ENCODE data around the gene MUC12.
"Not testable (repeated sequence)": the region's sequence is repeated elsewhere in the genome, so short reads cannot be mapped to it uniquely, and the experiment has no call there.

MUC12 gene

DNA sequence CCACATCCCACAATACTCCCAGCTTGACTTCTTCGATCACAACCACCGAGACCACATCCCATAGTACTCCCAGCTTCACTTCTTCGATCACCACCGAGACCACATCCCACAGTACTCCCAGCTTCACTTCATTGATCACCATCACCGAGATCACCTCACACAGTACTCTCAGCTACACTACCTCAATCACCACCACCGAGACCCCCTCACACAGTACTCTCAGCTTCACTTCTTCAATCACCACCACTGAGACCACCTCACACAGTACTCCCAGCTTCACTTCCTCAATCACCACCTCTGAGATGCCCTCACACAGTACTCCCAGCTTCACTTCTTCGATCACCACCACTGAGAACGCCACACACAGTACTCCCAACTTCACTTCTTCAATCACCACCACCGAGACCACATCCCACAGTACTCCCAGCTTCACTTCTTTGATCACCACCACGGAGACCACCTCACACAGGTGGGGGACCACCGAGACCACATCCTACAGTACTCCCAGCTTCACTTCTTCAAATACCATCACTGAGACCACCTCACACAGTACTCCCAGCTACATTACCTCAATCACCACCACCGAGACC is 11.4 kb upstream of the MUC12 start:
- no peak for DNase-seq

DNA sequence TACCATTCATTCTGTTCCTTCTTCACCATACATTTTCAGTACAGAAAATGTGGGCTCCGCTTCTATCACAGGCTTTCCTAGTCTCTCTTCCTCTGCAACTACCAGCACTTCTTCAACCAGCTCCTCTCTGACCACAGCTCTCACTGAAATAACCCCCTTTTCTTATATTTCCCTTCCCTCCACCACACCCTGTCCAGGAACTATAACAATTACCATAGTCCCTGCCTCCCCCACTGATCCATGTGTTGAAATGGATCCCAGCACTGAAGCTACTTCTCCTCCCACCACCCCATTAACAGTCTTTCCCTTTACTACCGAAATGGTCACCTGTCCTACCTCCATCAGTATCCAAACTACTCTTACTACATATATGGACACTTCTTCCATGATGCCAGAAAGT is 9.5 kb upstream of the MUC12 start:
- DNase-seq, result no peak

DNA sequence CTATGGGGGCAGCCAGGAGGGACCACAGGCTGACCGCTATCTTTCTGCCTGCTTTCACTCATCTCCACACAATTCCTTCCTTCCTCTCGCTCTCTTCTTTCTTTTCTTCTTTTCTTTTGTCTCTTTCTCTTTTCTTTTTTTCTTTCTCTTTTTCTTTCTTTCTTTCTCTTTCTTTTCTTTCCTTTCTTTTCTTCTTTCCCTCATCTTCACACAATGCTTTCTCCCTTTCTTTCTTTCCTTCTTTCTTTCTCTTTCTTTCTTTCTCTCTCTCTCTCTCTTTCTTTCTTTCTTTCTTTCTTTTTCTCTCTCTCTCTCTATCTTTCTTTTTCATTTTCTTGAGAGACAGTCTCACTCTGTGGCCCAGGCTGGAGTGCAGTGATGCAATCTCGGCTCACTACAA is 6.8 kb upstream of the MUC12 start:
- no peak for DNase-seq

DNA sequence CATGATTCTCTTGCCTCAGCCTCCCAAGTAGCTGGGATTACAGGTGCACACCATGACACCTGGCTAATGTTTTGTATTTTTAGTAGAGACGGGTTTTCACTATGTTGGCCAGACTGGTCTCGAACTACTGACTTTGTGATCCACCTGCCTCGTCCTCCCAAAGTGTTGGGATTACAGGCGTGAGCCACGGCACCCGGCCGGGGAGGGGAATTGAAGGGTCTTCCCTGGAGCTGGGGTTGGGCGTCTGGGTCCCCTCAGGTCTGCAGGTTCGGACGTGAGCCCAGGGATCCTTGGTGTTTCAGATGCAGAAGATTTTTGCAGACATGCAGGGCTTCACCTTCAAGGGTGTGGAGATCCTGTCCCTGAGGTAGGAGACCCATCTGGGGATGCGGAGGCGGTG is 6.0 kb upstream of the MUC12 start:
- DNase-seq, result no peak

DNA sequence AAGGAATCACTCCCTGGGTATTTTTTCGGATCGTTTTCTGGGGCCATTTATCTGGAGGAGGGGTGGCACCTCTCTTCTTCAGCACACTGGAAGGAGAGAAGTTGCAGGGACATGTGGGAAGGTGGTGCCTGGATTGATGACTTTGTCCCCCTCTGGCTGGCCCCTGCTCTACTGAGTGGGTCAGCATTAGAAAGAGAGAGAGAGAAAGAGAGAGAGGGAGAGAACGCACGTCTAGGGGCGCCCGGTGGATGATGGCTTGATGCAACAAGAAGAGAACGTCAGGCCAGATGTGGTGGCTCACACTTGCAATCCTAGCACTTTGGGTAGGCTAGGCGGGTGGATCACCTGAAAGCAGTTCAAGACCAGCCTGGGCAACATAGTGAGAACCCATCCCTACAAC is 5.5 kb upstream of the MUC12 start:
- DNase-seq, result no peak

DNA sequence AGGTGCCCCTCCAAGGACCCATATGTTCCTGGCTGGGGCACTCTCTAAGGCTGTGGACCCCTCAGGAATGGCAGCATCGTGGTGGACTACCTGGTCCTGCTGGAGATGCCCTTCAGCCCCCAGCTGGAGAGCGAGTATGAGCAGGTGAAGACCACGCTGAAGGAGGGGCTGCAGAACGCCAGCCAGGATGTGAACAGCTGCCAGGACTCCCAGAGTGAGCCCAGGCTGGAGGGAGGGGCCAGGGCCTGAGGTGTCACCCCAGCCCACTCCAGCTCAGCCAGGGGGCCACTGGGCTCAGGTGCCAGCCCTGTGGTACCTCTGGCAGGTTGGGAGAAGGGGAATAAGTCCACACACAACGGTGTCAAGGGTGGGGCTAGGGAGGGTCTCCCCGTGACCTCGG is 4.7 kb upstream of the MUC12 start:
- no peak for DNase-seq

DNA sequence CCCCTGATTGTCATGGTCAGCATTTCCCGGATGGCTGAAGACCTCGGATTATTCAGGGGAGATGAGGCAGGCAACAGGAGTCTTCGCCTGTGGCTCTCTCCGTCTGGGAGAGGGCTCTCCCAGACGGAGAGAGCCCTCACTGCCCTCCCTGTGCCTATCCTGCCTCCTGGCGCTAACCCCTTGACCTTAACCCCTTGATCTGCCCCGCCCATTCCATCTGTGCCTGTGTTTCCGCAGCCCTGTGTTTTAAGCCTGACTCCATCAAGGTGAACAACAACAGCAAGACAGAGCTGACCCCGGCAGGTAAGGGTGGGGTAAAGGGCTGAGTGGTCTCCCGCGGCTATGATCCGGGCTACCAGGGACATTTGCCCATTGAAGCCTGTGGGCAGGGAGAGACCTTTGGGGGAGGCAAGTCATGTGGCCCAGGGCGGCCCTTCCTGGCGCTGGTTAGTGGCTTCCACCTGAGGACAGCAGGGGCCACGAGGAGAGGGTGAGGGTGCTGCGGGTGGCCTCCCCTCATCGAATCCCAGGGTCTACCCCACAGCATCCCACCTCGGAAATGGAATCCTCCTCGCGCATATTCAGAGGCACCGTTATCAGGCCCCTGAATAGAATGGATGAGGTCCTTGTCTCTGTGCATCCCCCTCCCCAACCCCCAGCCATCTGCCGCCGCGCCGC is 4.2 kb upstream of the MUC12 start:
- DNase-seq, result no peak

DNA sequence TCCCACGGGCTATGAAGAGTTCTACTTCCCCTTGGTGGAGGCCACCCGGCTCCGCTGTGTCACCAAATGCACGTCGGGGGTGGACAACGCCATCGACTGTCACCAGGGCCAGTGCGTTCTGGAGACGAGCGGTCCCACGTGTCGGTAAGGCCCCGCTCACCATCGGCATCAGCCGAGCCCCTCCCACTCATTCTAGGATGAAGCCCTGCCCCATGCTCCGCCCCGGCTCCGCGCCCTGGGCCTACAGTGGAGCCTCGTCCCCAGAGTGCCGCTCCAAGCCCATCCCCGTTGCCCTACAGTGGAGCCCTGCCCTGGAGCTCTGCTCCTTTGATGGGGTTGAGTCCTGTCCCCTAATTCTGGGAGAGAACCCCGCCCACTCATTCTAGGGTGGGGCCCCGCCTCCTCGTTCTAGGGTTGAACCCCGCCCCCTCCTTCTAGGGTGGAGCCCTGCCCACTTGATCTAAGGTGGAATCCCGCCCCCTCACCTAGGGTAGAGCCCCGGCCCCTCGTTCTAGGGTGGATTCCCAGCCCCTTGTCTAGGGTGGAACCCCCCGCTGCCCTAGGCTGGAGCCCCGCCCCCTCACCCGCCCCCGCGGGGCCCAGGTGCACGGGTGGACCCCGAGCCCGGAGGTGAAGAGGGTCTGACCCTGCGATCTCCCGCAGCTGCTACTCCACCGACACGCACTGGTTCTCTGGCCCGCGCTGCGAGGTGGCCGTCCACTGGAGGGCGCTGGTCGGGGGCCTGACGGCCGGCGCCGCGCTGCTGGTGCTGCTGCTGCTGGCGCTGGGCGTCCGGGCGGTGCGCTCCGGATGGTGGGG is 3.4 kb upstream of the MUC12 start:
- DNase-seq, result peak; percentile 71

DNA sequence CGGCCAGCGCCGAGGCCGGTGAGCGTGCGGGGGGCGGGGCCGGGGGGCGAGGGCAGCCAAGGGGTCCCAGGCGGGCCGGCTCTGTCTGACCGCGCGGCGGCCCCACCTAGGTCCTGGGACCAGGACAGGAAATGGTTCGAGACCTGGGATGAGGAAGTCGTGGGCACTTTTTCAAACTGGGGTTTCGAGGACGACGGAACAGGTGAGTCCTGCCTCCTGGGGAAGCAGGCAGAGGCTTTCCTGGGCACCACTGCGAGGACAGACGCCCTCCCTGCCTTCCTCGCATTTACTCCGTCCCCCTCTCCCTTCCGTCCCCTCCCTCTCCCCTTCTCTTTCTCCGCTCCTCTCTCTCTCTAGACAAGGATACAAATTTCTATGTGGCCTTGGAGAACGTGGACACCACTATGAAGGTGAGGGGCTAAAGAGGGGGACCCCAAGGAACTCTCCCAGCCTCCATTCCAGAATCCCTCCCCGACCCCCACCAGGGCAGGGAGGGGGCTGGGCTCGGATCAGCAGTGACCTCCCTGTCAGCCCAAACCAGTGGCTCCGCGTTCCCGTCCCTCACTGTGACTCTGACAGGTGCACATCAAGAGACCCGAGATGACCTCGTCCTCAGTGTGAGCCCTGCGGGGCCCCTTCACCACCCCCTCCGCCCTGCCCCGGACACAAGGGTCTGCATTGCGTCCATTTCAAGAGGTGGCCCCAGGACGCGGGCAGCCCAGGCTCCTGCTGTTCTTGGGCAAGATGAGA is 2.6 kb upstream of the MUC12 start:
- DNase-seq, result no peak

DNA sequence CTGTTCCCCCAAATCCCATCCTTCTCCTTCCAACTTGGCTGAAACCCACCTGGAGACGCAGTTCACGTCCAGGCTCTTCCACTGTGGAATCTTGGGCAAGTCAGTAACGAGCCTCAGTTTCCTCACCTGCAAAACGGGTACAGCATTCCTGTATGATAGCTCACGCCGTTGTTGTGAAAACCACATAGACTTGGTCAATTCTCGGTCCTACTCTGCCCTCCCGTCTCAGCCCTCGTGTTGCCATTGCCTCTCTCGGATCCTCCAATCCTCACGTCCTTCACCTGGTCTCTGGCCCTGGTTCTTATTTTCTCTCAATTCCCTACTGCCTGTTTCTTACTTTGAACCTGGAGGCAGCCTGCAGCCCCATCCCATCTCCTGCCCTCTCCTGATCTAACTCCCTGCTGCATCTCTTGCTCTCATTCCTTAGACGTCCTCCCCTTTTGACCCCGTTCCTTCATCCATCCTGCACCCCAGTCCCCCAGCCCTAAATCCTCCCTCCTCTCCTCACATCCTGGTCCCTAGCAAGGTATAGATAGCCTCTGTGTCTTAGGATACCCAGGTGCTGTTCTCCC is 2.0 kb upstream of the MUC12 start:
- DNase-seq, result no peak

DNA sequence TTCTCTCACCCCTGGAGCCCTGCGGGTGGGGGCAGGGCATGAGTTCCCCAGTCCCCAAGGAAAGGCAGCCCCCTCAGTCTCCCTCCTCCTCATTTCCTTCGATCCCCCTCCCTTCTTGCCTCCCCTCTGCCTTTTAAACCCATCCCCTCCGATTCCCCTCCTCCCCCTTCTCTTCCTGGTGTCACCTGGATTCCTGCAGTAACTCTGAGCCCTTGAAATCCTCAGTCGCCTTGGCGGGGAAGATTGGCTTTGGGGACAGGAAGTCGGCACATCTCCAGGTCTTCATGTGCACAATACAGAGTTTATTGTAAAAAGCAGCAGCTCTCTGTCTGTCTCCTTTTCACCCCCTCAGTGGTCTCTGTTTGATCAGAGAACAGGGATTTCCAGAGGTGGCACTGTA is 1.3 kb upstream of the MUC12 start:
- DNase-seq, result no peak

DNA sequence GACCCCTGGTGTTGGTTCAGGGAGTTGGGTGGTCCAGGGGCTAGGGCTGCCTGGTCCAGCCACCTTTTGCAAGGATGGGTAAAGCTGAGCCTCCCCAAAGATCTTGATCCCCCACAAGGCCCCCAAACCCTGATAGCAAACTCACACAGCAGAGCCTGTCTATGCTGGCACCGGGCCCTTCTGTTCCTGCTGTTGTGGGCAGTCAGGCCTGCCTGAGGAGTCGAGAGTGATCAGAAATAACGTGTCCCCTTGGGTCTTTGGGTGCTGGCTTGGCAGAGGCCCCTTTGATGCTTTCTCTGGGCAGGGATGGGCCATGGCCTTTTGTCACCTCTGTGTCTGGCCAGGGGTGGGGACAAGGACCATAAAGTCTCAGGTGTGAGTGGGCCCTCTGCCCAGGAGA is 715 bp upstream of the MUC12 start:
- no peak for DNase-seq

DNA sequence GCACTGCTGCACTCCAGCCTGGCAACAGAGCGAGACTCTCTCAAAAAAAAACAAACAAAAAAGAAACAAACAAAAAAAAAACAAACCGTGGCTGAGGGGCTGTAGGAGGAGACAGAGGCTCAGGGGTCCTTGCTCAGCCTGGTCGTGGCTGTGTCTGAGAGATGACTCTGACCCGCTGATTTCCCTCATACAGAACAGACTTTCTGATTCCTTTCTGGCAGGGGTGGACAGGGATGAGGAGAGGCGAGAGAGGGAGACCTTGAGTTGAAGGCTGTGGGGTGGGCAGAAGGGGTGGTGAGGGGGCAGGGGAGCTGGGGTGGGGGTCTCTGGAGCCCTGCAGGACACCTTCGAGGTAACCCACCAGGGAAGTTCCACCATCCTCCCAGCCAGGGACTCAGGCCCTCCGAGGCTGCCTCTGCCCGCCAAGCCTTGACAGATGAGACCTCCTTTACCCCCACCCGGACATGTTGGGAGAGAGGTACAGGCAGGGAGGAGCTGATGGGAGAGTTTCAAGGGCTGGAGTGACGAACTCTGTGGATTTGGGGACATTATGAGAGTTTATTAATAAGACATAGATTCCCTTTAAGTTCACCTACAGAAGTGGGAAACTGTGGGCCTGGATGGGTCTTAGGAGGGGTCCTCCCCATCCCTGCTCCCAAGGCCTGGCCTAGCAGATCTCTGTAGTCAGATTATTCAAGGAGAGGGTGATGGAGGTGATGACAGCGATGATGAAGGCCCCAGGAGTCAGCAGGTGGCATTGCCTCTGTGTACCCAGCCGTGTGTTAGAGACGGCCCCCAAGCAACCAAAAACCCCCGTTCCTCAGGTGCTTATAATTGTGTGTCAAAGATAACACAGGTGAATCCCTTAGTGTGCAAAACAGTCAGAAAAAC is 2.0 kb downstream of the MUC12 start:
- no peak for DNase-seq

DNA sequence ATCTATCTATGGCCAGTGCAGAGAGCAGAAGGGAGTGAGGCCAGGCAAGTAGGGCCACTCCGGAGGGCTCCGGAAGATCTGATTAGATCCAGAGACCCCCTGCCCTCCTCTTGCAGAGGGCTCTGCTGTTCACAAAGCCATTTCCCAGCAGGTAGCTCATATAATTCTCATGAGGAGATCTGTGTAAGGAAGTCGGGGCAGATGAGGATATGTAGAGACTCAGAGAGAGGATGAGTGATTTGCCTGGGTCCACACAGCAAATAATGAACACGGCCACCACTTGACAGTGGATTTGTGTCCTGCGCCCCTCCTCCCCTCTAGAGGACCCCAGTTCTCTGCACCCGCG is 2.6 kb downstream of the MUC12 start:
- DNase-seq, result no peak

DNA sequence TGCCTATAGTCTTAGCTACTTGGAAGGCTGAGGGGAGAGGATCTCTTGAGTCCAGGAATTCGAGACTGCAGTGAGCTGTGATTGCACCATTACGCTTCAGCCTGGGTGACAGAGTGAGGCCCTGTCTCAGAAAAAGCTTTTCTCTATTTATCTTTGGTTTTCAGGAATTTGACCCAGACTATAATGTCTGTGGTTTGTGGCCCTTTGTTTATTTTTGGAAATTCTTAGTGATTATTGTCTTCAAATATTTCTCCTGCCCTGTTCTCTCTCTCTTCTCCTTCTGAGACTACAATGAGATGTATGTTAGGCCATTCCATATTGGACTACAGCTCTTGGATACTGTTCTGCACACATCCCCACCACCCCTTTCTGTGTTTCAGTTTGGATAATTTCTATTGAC is 4.7 kb downstream of the MUC12 start:
- DNase-seq, result no peak

DNA sequence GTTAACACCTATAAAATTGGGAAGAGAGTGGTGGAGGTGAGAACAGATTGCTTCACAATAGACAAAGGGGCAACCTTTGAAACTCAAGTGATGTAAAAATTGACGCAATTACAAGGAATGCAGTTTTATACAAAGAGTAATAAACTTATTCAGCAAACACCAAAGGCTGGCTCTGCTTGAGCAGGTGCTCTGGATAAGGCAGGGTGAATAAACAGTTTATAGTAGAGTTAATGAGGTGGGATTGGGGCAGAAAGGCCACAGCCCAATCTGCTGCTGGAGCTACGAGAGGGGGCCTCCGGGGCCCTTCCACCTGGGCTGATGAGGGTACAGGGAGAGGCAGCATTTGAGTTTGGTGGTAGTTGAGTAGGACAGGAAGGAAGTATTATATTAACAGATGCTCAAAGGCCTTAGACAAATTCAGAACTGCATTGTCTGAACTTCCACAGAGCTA is 6.0 kb downstream of the MUC12 start:
- DNase-seq, result no peak

DNA sequence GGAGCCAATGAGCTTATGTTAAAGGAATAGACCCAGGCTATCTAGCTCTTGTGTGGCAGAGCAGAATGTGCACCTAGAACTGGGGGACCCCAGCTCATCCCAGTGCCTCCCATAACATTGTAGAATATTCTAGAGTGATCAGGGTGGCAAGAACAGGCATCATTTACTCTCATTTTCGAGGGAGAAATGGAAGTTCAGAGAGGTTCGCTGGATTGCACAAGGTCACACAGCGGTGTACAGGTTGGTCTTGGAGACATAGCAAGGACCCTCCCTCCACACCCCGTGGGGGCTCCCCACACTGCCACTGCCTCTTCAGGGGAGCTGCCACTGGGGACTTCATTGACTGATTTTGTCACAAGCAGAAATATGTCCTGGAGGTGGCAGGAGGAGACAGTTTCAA is 8.9 kb downstream of the MUC12 start:
- no peak for DNase-seq

DNA sequence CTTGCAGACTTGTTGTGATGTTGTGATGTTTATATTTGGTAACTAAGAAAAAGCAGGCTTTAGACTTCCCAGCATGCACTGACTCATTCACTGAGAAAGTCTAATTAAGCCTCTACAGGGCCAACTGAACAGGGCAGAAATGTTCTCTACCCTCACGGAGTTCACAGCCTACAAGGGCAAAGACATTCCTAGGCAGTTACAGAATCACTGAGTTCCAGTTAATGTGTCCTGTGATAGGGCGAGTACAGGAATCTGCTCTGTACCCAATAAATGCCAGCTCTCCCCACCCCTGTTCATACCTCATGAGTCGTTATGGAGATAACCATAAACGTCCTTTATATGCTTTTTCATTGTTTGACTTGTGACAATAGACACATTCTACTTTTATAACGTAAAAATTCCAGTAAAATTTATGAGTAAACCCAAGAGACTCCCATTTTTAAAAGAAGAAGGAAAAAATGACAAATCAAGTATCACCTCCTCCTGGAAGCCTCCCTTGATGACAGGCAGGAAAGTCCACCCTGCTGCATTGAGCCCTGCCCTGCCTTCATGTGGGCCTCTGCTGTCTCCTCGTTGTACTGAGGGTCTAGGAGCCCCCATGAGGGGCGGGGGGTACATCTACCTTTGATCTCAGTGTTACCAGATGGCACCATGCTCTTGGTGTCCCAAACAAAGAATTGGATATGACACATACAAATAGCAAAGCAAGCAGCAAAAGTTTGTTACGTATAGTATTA is 14.3 kb downstream of the MUC12 start:
- no peak for DNase-seq

DNA sequence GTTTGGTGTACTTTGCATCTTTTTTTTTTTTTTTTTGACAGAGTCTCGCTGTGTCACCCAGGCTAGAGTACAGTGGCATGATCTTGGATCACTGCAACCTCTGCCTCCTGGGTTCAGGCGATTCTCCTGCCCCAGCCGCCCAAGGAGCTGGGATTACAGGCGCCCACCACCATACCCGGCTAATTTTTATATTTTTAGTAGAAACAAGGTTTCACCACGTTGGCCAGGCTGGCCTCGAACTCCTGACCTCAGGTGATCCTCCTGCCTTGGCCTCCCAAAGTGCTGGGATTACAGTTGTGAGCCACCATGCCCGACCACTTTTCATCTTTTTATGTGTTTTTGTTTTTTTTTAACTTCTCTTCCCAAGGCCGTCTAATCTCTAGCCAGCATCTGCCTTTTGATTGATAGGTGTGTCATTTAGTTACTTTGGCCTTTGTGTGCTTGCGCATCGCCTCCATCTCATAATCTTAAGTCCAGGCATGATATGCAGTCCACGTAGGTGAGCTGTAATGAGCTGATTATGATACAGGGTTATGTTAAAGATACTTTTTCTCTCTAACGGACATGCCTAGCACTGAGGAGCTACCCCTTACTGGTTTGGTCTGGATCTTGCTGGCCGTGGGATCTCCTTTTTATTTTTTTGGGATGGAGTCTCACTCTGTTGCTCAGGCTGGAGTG is 15.0 kb downstream of the MUC12 start:
- not testable (repeated sequence) for DNase-seq

DNA sequence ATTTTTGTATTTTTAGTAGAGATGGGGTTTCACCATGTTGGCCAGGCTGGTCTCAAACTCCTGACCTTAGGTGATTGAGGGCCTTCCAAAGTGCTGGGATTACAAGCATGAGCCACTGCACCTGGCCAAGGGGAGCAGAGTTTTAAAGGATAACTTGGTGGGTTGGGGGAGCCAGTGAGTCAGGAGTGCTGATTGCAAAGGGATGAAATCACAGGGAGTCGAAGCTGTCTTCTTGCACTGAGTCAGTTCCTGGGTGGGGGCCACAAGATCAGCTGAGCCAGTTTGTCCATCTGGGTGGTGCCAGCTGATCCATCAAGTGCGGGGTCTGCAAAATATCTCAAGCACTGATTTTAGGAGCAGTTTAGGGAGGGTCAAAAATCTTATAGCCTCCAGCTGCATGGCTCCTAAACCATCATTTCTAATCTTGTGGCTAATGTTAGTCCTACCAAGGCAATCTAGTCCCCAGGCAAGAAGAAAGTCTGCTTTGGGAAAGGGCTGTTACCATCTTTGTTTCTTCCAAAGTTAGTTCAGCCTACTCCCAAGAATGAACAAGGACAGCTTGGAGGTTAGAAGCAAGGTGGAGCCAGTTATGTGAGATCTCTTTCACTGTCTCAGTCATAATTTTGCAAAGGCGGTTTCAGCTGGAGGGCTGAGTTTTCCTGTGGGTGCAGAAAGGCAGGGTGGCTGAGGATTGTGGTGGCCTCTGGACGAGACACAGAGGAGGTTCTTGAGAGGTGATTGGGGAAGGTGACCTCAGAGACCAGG is 15.8 kb downstream of the MUC12 start:
- not testable (repeated sequence) for DNase-seq
